Karpas-422 (cell line): ENCODE data around the gene ITPR3. TPM values are rescaled to one million over a fixed set of nuclear protein-coding genes. Genes with fewer than 3 reads are reported as not detected.

Experiments used
- DNase-seq: peaks from one replicate; pipeline ENCODE4 v3.0.0-alpha.2; 2015
- H2AFZ ChIP-seq: fragments of 200-600 bp; sonication (generic); 2 replicates; pipeline ENCODE4 v1.6.1; 2014; ENCODE audit warnings: antibody characterized with exemption, low read length, mixed read lengths
- H3K27ac ChIP-seq: fragments of 200-600 bp; sonication (generic); 2 replicates; pipeline ENCODE4 v1.5.1; 2014; ENCODE audit warnings: mild to moderate bottlenecking, low read length, moderate library complexity
- H3K27me3 ChIP-seq: fragments of 200-600 bp; sonication (generic); 2 replicates; pipeline ENCODE4 v1.6.1; 2014; ENCODE audit warnings: low read length, mixed read lengths
- H3K36me3 ChIP-seq: fragments of 200-600 bp; sonication (generic); 2 replicates; pipeline ENCODE4 v1.6.1; 2014; ENCODE audit warnings: low read length, mixed read lengths; ENCODE audit not compliant: insufficient read depth
- H3K4me1 ChIP-seq: fragments of 200-600 bp; sonication (generic); 2 replicates; pipeline ENCODE4 v1.6.1; 2014; ENCODE audit warnings: mild to moderate bottlenecking, low read length, mixed read lengths
- H3K4me2 ChIP-seq: fragments of 200-600 bp; sonication (generic); 2 replicates; pipeline ENCODE4 v1.6.1; 2014; ENCODE audit warnings: low read length, low read depth, mild to moderate bottlenecking; ENCODE audit not compliant: poor library complexity, severe bottlenecking
- H3K4me3 ChIP-seq: fragments of 200-600 bp; sonication (generic); 2 replicates; pipeline ENCODE4 v1.5.1; 2014; ENCODE audit warnings: mild to moderate bottlenecking, antibody characterized with exemption, low read length, mixed read lengths
- H3K79me2 ChIP-seq: fragments of 200-600 bp; sonication (generic); 2 replicates; pipeline ENCODE4 v1.6.1; 2014; ENCODE audit warnings: mild to moderate bottlenecking, low read length, mixed read lengths
- H3K9ac ChIP-seq: fragments of 200-600 bp; sonication (generic); 2 replicates; pipeline ENCODE4 v1.6.0; 2014; ENCODE audit warnings: low read length
- H3K9me2 ChIP-seq: fragments of 200-600 bp; sonication (generic), shearing (Covaris generic); replicated peaks from 2 replicates; pipeline ENCODE4 v1.6.0; 2014; ENCODE audit warnings: mild to moderate bottlenecking, low read length, moderate library complexity; ENCODE audit not compliant: insufficient read depth
- H3K9me3 ChIP-seq: fragments of 300-700, 200-600 bp; sonication (generic); 2 replicates; pipeline ENCODE4 v1.6.1; 2014; ENCODE audit warnings: low read length, mixed read lengths
- H4K20me1 ChIP-seq: fragments of 200-600 bp; sonication (generic); 2 replicates; pipeline ENCODE4 v1.6.1; 2014; ENCODE audit warnings: mild to moderate bottlenecking, antibody characterized with exemption, low read length, low read depth; ENCODE audit not compliant: insufficient read depth
- total RNA-seq: library from RNA; depleted of rRNA; stranded (reverse); fragments of >200 nt; shearing (Covaris generic); gene quantifications from 2 replicates; pipeline ENCODE4 v1.2.3, GENCODE V29; 2014; ENCODE audit warnings: low replicate concordance

ITPR3 gene
- total RNA-seq, 1 experiment from 2014 or later: 3.9 TPM

GRCh38 chr6:33693186-33694105 is 72.3 kb downstream of the ITPR3 start:
- Histone ChIP-seq H3K79me2 (peaks cover 3% of the 10 kb centered on the region; the same call in 1 of the 2 replicates), H3K9ac (no peak overlapping the region), H3K4me2 (no peak overlapping the region), H4K20me1 (peaks cover 6% of the 10 kb centered on the region; the same call in 1 of the 2 replicates), H3K4me3 (no peak overlapping the region), H2AFZ (no peak overlapping the region), H3K27ac (no peak overlapping the region), H3K9me2 (no peaks in the 10 kb centered on the region), H3K9me3 (no peaks in the 10 kb centered on the region), H3K27me3 (no peaks in the 10 kb centered on the region), H3K4me1 (peaks cover 30% of the 10 kb centered on the region), H3K36me3 (peaks cover 12% of the 10 kb centered on the region; the same call in 1 of the 2 replicates)
- DNase-seq: no peak

- H3K4me3 ChIP-seq: no peak overlapping the region
- no peaks in the 10 kb centered on the region for H3K9me3 ChIP-seq
- H3K27ac ChIP-seq: no peak overlapping the region
- H3K9me2 ChIP-seq: no peaks in the 10 kb centered on the region
- peaks cover 6% of the 10 kb centered on the region; the same call in 1 of the 2 replicates for H4K20me1 ChIP-seq
- H3K79me2 ChIP-seq: peaks cover 3% of the 10 kb centered on the region; the same call in 1 of the 2 replicates
- H2AFZ ChIP-seq: no peak overlapping the region
- H3K4me2 ChIP-seq: no peak overlapping the region
- H3K27me3 ChIP-seq: no peaks in the 10 kb centered on the region
- peaks cover 12% of the 10 kb centered on the region; the same call in 1 of the 2 replicates for H3K36me3 ChIP-seq
- no peak for DNase-seq
- H3K9ac ChIP-seq: no peak overlapping the region
- H3K4me1 ChIP-seq: peaks cover 40% of the 10 kb centered on the region
Observed at GRCh38 chr6:33694401-33694931, 73.3 kb downstream of the ITPR3 start.

- no peak overlapping the region for H3K4me2 ChIP-seq
- no peak overlapping the region for H3K9ac ChIP-seq
- no peak overlapping the region for H3K27ac ChIP-seq
- H3K27me3 ChIP-seq: no peaks in the 10 kb centered on the region
- no peaks in the 10 kb centered on the region for H3K9me2 ChIP-seq
- no peak overlapping the region for H3K4me3 ChIP-seq
- H3K79me2 ChIP-seq: peaks cover 3% of the 10 kb centered on the region; the same call in 1 of the 2 replicates
- peaks cover 46% of the 10 kb centered on the region for H3K4me1 ChIP-seq
- H4K20me1 ChIP-seq: peaks cover 3% of the 10 kb centered on the region; the same call in 1 of the 2 replicates
- H2AFZ ChIP-seq: no peak overlapping the region
- DNase-seq: no peak
- H3K36me3 ChIP-seq: peaks cover 12% of the 10 kb centered on the region; the same call in 1 of the 2 replicates
- H3K9me3 ChIP-seq: no peaks in the 10 kb centered on the region
Observed at GRCh38 chr6:33694977-33695376, 73.9 kb downstream of the ITPR3 start.

GRCh38 chr6:33695451-33695887 is 74.3 kb downstream of the ITPR3 start:
- peaks cover 12% of the 10 kb centered on the region; the same call in 1 of the 2 replicates for H3K36me3 ChIP-seq

GRCh38 chr6:33696076-33696475 is 75.0 kb downstream of the ITPR3 start:
- Histone ChIP-seq H3K9me3 (no peaks in the 10 kb centered on the region), H3K4me2 (peak overlapping the region; percentile 69), H3K79me2 (peaks cover 3% of the 10 kb centered on the region; the same call in 1 of the 2 replicates), H2AFZ (no peak overlapping the region), H3K9me2 (no peaks in the 10 kb centered on the region), H3K4me3 (peak overlapping the region; percentile 54; the same call in 1 of the 2 replicates), H3K27me3 (no peaks in the 10 kb centered on the region), H4K20me1 (peaks cover 3% of the 10 kb centered on the region; the same call in 1 of the 2 replicates), H3K36me3 (peaks cover 12% of the 10 kb centered on the region; the same call in 1 of the 2 replicates), H3K9ac (peak overlapping the region; percentile 65), H3K4me1 (peaks cover 54% of the 10 kb centered on the region), H3K27ac (peak overlapping the region; percentile 88)
- DNase-seq: no peak

More at GRCh38 chr6:33695451-33695887, 74.3 kb downstream of the ITPR3 start:
- H4K20me1 ChIP-seq: peaks cover 3% of the 10 kb centered on the region; the same call in 1 of the 2 replicates
- no peaks in the 10 kb centered on the region for H3K9me2 ChIP-seq
- H3K27ac ChIP-seq: no peak overlapping the region
- H3K27me3 ChIP-seq: no peaks in the 10 kb centered on the region
- no peaks in the 10 kb centered on the region for H3K9me3 ChIP-seq
- H3K4me1 ChIP-seq: peaks cover 50% of the 10 kb centered on the region
- H3K9ac ChIP-seq: no peak overlapping the region
- no peak overlapping the region for H3K4me3 ChIP-seq
- no peak overlapping the region for H3K4me2 ChIP-seq
- no peak for DNase-seq
- H3K79me2 ChIP-seq: peaks cover 3% of the 10 kb centered on the region; the same call in 1 of the 2 replicates
- no peak overlapping the region for H2AFZ ChIP-seq

- Histone ChIP-seq H3K9me3 (no peaks in the 10 kb centered on the region), H3K9me2 (no peaks in the 10 kb centered on the region), H3K9ac (peak overlapping the region; percentile 65), H3K4me2 (peak overlapping the region; percentile 69), H2AFZ (no peak overlapping the region), H3K27me3 (no peaks in the 10 kb centered on the region), H3K79me2 (peaks cover 3% of the 10 kb centered on the region; the same call in 1 of the 2 replicates), H3K36me3 (peaks cover 12% of the 10 kb centered on the region; the same call in 1 of the 2 replicates), H3K4me1 (peaks cover 54% of the 10 kb centered on the region), H3K27ac (peak overlapping the region; percentile 88), H3K4me3 (peak overlapping the region; percentile 54; the same call in 1 of the 2 replicates), H4K20me1 (peaks cover 3% of the 10 kb centered on the region; the same call in 1 of the 2 replicates)
- DNase-seq: peak; percentile 92
Observed at GRCh38 chr6:33696548-33697518, 75.7 kb downstream of the ITPR3 start.

GRCh38 chr6:33697845-33698244 is 76.7 kb downstream of the ITPR3 start:
- Histone ChIP-seq H3K27ac (peak overlapping the region; percentile 82), H3K4me2 (peak overlapping the region; percentile 69), H3K9me3 (no peaks in the 10 kb centered on the region), H2AFZ (no peak overlapping the region), H3K79me2 (peaks cover 3% of the 10 kb centered on the region; the same call in 1 of the 2 replicates), H4K20me1 (peaks cover 3% of the 10 kb centered on the region; the same call in 1 of the 2 replicates), H3K4me3 (peak overlapping the region; percentile 38; the same call in 1 of the 2 replicates), H3K27me3 (no peaks in the 10 kb centered on the region), H3K36me3 (peaks cover 12% of the 10 kb centered on the region; the same call in 1 of the 2 replicates), H3K4me1 (peaks cover 54% of the 10 kb centered on the region), H3K9me2 (no peaks in the 10 kb centered on the region), H3K9ac (peak overlapping the region; percentile 60; the same call in 1 of the 2 replicates)
- no peak for DNase-seq
